Endometrium (tissue), 2 donors: Measurements from ENCODE around the gene BLMH.
"Not testable (repeated sequence)": the region's sequence is repeated elsewhere in the genome, so short reads cannot be mapped to it uniquely, and the experiment has no call there.

Source experiments
- FAIRE-seq: peaks from 2 replicates; lab custom pipeline; 2012; peaks lifted over from hg19 to GRCh38; lab: Jason Lieb, UNC
- donor health status: control.
- donor health status: control.

The BLMH gene

GRCh38 chr17:30249460-30249859 is 42.3 kb downstream of the BLMH start:
- no peak for FAIRE-seq

GRCh38 chr17:30248786-30249185 is 43.0 kb downstream of the BLMH start:
- no peak for FAIRE-seq

- no peak for FAIRE-seq
Observed at GRCh38 chr17:30246460-30246859, 45.3 kb downstream of the BLMH start.

- no peak for FAIRE-seq
Observed at GRCh38 chr17:30244853-30245385, 46.8 kb downstream of the BLMH start.

GRCh38 chr17:30243568-30243967 is 48.2 kb downstream of the BLMH start:
- no peak for FAIRE-seq

GRCh38 chr17:30243002-30243401 is 48.7 kb downstream of the BLMH start:
- no peak for FAIRE-seq

DNA sequence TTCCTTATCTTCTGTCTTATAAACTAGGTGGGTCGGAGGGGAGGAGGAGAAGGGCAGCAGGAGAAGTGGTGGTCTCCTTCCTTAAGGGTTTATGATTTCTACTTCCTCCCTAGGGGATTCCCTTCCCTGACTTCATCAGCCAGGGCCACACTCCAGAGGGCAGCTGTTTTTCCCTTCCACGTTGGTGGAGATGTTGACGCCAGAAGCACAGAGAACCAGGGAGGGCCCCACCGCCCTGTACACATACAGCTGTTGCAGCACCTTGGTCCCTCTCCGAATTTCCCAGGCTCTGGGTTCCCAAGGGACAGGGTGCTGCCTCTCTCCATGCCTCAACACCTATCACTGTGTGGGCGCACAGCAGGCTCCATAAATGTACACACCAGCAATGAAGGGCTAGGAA is 50.7 kb downstream of the BLMH start:
- FAIRE-seq = no peak

DNA sequence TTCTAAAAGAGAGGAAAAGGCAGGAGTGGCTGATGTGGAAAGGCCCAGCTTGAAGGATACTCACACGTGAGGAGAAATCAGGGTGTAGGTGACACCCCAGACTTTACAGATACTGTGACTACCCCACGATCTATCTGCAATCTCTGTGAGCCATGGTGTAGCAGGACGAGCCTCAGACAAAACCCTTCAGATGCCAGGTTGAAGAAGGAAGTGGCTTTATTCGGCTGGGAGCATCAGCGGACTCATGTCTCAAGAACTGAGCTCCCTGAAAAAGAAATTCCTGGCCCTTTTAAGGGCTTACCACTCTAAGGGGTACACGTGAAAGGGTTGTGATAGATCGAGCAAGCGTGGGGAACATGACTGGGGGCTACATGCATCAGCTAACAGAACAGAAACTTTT is 51.6 kb downstream of the BLMH start:
- FAIRE-seq = no peak

GRCh38 chr17:30239089-30239462 is 52.7 kb downstream of the BLMH start:
- no peak for FAIRE-seq

DNA sequence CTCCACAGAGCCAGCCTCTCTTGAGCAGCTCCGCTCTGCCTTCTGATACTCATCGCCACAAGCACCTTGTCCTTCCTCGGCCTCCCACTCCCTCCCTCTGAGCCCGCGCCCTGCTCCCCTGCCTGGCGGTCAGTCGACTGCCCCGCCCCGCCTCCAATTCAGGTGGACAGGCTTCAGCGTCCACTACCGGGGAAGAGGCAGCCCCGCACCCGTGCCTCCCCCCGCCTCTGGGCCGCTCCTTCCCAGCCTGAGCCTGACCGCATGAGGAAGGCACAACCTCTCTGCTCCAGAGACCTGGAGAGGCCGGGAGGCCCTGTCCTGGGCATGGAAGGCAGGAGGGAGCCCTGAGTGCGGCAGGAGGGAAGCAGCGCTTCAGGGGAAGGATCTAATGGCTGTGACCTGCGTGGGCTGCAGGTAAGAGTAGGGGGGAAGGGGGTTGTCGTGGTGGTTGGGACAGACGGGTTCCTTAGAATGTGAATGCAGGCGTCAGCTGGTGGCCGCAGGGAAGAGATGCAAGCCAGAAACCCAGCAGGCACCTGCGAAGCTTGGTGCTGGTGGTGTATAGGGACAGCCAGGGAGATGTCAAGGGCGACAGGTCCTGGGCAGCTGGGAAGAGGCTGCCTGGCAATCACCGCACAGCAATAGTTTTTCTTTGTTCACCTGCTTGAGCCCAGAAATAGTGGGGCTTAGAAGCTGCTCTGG is 53.2 kb downstream of the BLMH start:
- no peak for FAIRE-seq

DNA sequence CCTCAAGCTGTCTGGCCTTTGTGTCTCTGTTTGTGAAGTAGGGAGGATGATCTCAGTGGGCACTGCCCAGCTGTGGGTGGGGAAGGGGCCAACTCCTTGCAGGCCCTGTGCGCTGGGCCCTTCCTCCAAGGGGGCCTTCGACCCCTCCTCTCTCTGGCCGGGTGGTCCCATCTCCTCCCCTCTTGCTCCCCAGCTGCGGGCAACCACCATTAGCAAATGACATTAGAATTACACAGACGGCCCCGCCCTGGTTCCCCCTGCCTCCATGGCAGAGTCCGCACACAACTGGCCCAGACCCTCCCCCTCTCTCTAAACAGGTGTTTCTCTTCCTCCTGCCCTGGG is 53.8 kb downstream of the BLMH start:
- FAIRE-seq = no peak

GRCh38 chr17:30237296-30238002 is 54.3 kb downstream of the BLMH start:
- FAIRE-seq = no peak

DNA sequence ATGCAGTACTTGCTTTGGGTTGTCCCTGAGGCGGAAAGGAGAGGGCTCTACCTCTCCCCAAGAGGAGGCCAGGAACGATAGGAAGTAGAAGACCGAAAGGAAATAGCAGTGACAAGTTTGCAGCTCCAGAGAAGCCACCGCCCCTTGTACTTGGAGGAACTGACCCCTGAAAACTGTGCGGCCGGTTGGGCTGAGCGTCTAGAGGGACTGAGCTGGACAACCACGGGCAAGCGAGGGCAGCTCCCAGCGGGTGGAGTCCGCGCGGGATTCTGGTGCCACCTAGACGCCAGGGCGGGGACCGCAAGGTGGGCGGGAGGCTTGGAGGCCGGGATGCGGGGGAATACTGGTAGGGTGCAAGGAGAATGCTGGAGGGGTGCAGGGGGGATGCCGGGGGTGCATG is 55.0 kb downstream of the BLMH start:
- FAIRE-seq = no peak

- no peak for FAIRE-seq
Observed at GRCh38 chr17:30236297-30236624, 55.5 kb downstream of the BLMH start.

GRCh38 chr17:30235386-30236296 is 56.1 kb downstream of the BLMH start, which contains the start of gene SLC6A4:
Gene SLC6A4, minus strand, starts transcription at chr17:30235697. Its CDS starts 13,739 bp downstream, at chr17:30221958.
- no peak for FAIRE-seq

DNA sequence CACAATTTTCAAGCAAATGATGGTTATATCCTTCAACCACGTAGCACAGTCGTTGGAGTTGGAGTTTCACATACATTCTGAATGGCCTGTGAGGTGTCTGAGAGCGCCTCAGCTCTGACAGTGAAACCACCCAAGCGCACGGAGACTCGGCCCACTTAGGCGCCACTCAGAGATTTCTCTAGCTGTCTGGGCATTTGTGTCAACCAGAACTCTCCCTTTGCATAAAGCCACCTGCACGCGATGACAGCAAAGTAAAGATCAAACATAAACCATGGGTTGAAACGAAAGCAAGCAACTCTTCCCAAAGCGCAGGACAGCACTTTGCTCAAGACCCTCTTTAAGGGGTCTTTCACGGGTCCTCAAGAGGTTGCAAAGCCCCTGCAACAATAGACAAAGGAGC is 56.8 kb downstream of the BLMH start:
- FAIRE-seq = no peak

- no peak for FAIRE-seq
Observed at GRCh38 chr17:30234296-30234695, 57.4 kb downstream of the BLMH start.

GRCh38 chr17:30232824-30233427 is 58.8 kb downstream of the BLMH start:
- FAIRE-seq = no peak

DNA sequence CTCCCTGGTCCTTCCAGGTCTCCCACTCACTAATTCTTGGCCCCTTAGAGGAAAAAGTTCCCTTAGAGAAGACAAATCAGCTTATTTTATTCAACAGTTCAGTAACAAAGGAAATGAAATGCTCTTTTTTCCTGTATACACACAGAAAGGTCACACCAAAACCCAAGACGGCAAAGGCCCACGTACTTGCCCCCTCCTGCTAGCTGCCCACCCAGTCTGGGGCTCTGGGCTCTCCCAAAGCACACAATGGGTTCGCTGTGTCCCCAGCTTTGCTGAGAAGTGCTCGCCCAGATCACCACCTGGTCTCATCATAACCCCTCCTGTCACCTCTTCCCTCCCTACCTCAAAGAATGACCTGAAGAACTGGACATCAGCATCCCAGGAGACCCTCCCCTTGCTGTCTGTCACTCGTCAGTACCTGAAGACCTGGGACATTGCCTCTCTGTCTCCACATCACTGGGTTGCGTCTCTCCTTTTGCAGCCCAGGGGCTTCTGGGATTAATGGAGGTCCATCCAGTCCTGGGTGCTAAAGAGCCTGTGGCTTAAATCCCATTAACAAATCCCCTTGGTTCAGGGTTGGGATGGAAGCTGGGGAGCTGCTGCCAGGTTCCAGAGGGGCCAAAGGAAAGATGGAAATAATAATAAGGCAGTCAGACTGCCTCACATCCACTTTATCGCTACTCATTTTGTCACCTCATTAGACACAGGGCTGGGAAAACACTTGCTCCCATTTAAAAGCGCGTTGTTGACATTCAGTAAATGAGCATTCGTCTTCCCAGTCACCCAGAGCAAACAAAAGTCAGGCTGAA is 59.5 kb downstream of the BLMH start:
- no peak for FAIRE-seq

- no peak for FAIRE-seq
Observed at GRCh38 chr17:30230596-30231125, 61.1 kb downstream of the BLMH start.

DNA sequence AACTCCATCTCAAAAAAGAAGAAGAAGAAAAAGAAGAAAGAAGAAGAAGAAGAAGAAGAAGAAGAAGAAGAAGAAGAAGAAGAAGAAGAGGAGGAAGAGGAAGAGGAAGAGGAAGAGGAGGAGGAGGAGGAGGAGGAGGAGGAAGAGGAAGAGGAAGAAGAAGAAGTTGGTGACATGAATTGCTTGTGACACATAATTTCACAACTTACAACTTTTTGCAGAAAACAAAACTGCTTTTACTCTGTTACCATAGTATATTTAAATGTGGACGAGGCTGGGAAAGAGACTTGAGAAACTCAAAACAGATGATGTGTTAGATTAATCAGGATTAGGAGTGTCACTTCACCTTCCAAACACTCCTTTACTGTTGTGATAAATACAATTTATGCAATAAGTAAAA is 61.7 kb downstream of the BLMH start:
- not testable (repeated sequence) for FAIRE-seq
